ENCODE data around the gene BANF1.
A peak's percentile ranks its signal among the peaks of the same experiment; 100 is the strongest.
"Not testable (repeated sequence)": the region's sequence is repeated elsewhere in the genome, so short reads cannot be mapped to it uniquely, and the experiment has no call there.

Gene BANF1

DNA sequence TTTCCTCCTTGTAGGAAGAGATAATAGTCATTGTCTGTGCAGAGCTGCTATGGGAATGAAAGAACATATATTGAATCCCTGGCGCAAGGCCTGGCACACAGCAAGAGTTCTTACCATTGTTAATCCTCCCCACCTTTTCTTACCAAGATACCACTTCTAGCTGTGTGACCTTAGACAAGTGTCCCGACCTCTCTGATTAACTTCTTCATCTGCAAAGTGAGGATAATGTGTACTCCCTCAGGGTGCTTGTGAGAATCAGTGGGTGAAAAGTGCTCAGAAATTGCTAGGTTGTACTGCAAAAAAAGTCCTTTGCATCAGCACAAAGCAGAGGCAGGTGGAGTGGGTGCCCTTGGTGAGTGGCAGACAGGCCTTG lies 5.8 kb downstream of the BANF1 start:
- Histone ChIP-seq H3K27ac (peak overlapping the region in 5 of 21 experiments; percentile 1 to 52 (median 31)), H3K4me3 (no peak overlapping the region)

DNA sequence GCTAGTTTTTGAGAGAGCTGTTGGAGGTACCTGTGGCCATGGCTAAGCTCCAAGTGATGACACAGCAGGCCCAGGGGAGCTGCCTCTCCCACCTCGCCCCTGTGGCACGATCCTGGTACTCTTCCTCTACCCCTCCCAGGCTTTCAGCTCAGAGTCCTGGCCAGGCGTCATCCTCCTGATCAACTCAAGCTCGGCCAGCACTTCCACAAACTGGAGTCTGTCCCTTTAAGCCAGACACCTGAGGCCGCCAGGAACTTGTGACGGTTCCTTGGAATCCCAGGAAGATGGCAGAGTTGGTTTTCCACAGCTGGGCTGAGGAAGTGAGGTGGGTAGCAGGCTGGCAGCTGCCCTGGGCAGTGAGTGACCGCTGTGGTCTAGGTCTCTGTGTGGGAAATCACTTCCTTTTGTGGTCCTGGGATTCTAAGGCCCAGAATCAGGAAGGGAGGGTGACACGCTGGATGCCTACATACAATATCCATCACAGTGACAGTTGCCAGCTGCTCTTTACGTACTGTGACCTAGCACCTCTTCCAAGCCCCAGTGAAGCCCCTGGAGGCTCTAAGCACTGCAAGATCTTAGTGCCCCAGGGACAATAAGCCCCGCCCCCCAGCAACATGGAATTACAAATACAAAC lies 6.3 kb downstream of the BANF1 start:
- H3K27ac ChIP-seq = peak overlapping the region in 7 of 21 experiments; percentile 2 to 52 (median 31)

DNA sequence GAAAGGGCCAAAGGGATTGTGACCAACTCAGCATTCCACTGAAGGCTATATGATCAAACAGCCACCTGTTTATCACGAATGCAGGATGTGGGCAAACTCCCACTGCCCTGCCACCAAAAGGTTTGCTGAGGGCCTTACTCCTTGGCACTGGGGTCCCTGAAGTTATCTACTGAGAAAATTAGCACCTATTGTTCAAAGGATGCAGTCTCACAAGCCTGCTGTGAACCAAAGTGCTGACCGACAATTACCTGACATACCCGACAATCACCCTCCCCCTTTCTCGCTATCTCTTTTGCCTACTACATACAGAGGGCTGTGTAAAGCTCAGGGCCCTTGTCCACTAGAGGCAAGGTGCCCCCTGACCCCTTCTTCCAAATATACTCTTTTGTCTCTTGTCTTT lies 7.7 kb downstream of the BANF1 start:
- not testable (repeated sequence) for H3K4me3 ChIP-seq, H3K27ac ChIP-seq

More for the DNA sequence above, 6.3 kb downstream of the BANF1 start:
- no peak overlapping the region for H3K4me3 ChIP-seq

DNA sequence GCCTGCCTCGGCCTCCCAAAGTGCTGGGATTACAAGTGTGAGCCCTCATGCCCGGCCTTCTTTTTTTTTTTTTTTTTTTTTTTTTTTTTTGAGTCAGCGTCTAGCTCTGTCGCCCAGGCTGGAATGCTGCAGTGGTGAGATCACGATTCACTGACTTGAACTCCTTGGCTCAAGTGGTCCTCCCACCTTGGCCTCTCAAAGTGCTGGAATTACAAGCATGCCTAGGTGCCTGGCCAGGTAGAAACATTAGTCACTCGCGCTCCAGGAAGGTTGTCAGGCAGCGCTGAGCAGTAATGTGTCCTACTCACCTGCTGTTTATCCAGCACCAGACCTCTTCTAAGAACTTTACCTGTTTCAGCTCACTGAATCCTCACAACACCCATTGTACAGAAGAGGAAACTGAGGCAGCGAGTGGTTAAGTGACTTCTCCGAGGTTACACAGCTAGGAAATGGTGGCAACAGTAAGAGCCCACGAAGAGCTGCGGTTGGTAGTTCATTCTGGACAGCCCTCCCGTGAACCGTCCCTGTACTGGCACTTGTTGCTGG lies 9.0 kb downstream of the BANF1 start:
- Histone ChIP-seq H3K4me3 (peak overlapping the region; percentile 2 to 23 (median 11)), H3K27ac (peak overlapping the region in 9 of 21 experiments; percentile 4 to 71 (median 40))

DNA sequence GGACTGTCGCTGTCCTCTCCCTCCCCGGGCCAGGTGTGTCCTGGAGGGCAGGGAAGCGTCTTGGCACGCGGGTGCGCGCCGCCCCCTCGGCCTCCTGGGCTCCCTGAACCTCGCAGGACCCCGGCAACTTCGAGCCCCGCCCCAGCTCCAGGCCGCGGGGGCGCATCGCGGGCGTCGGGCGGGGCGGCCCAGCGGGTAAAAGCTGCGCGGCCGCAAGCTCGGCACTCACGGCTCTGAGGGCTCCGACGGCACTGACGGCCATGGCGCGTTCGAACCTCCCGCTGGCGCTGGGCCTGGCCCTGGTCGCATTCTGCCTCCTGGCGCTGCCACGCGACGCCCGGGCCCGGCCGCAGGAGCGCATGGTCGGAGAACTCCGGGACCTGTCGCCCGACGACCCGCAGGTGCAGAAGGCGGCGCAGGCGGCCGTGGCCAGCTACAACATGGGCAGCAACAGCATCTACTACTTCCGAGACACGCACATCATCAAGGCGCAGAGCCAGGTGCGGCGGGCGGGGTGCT lies 9.5 kb downstream of the BANF1 start, which contains the start of gene CST6:
CST6 (plus strand) TSS at position 224 of the 519 bp plus-strand sequence; CDS start at position 261, 37 bp downstream.
- Histone ChIP-seq H3K27ac (peak within 1 kb of the TSS in 12 of 21 experiments; percentile 4 to 71 (median 30)), H3K4me3 (peak within 1 kb of the TSS; percentile 2 to 23 (median 11))

DNA sequence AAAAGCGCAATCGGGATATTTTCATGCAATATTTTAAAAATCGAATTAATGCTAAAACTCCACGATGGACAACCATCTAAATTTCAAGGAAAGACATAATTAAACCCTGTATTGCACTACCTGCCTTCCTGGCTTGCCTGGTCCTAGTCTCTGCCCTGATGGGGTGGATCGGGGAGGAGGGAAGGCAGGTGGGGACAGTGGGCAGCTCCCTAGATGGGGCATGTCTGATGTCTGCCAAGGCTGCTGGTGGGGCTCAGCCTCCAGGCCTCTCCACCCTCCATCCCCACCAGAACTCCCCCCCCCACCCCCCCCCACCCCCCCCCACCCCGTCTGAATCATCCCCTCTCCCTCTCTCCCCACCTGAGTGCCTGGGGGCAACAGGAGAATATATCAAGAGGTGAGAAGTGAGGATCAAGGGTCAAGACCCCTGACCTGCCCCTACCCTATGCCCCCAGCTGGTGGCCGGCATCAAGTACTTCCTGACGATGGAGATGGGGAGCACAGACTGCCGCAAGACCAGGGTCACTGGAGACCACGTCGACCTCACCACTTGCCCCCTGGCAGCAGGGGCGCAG lies 10.2 kb downstream of the BANF1 start:
- peak overlapping the region in 11 of 21 experiments; percentile 4 to 71 (median 26) for H3K27ac ChIP-seq
- peak overlapping the region in 5 of 7 experiments; percentile 2 to 23 (median 8) for H3K4me3 ChIP-seq

DNA sequence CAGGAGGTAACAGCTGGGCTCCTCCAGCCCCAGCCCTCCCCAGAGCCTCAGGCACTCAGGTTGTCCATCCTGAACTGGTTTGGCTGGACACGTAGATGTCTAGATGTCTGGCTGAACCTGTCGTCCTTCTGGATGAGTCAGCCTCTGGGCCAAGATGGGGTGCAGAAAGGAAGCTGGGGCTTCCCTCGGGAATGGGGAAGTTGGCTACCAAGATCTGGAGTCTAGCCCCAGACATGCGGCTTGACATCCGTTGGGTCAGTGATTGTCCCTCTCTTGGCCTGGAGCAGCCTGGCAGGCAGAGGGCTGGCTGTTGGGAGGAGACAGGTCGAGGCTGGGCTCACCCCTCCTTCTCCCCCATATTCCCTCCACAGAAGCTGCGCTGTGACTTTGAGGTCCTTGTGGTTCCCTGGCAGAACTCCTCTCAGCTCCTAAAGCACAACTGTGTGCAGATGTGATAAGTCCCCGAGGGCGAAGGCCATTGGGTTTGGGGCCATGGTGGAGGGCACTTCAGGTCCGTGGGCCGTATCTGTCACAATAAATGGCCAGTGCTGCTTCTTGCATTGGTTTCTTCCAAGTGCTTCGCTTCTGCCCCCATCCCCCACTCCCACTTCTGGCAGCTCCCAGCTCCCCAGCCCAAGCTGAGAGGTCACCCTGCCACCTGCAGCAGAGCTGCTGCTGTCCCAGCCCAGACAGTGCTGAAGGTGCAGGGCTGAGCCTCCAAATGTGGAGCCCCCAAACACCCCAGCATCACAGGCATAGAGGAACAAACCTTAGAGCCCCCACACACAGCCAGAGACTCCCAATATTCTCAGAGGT lies 10.9 kb downstream of the BANF1 start:
- H3K27ac ChIP-seq = peak overlapping the region in 5 of 21 experiments; percentile 1 to 71 (median 13)
- peak overlapping the region in 1 of 7 experiments; percentile 22 for H3K4me3 ChIP-seq

DNA sequence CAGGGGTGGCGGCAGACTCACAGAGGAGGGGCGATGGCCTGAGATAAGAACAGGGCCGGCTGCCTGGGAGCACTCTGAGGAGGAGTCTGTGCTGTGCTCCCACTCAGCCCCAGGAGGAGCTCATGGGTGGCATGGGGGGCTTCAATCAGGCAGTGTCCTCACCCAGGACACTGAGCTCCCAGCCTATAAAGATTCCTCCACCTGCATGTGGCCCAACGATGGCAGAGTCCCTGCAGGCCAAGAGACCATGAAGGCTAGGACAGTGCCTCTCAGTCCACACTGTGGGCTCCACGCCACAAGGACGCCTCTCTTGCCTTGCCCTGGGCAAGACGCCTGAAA lies 11.4 kb downstream of the BANF1 start:
- H3K27ac ChIP-seq = peak overlapping the region in 3 of 21 experiments; percentile 23 to 71 (median 24)
- no peak overlapping the region for H3K4me3 ChIP-seq

DNA sequence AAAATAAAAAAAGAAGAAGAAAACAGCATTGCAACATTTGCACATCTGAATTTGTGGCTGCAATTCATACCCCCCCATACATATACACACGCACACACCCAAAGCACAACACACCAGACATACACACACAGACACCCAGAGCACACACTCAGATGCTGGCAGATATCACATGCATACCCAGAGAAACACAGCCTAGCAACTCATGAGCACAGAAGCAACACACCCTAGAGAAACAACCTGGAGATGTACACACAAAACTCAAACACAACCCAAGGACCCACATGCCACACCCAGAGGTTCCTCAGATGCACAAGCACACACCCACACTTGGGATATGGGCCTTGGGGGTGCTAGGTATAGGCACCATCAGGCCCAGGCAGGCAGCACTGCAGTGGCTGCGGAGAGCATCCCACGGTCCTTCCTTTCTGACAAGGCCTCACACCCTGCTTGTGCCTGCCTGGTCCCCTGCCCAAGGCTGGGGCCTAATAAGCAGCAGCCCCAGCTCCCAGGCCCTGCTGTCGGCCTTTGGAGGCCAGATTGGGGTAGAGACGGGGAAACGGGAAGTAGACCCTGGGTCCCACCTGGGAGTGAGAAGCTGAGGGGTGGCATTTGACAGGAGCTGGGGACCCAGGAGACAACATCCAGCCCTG lies 12.6 kb downstream of the BANF1 start:
- Histone ChIP-seq H3K4me3 (no peak overlapping the region), H3K27ac (no peak overlapping the region)

DNA sequence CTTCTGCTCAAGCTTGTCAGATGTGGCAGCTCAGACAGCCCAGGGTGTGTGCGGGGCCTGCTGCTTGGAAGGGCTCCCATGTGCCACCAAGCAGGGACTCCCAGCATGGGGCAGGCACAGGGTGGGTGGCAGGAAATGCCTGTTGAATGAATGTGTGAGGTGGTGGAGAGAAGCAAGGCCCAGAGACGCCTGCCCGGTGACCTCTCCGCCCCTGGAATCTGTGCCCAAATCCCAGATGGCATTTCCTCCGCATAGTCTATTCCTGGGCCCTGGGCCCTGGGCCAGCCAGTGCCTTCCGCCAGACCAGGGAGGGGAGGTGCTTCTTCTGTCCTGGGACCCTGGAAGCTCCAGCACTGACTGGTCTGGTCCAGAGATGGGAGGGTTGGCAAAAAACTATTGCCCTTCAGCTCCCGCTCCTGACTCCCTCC lies 13.2 kb downstream of the BANF1 start:
- Histone ChIP-seq H3K4me3 (no peak overlapping the region), H3K27ac (no peak overlapping the region)

DNA sequence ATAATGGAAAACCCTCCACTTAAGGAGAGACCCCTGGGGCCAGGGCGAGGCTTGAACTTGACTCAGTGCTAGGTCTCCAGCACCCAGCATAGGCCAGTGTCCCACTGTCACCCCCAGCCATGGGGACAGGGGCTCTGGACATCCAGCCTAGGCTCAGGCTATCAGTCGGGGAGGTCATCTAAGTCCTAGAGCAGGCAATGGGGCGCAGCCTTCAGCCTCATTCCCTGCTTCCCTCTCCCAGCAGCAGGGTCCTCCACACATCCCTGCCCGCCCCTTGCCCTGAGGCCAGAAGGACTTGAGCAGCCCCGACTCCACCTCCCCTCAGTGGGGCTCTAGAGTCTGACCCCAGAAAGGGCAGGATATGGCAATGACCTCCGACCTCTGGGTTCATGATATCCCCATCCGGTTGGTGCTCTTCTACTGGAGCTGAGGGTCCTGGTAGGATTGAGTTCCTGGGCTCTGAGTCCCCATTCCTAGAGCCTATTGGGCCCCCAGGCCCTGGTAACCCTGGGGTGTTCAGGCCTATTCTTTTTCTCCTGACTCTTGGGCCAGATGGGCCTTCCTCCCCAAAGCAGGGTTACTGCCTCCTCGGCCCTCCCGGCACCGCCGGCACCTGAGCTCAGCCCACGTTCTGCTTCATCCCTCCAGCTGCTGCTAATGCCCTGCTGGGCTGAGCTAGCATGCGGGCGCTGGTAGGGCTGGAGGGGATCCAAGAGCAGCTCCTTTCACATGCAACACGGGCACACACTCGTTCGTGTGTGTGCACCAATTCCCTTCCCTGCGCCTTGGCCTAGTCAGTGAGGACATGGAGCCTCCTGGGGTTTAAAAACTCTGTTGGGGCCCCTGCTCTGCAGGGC lies 13.9 kb downstream of the BANF1 start:
- peak overlapping the region in 1 of 21 experiments; percentile 7 for H3K27ac ChIP-seq
- H3K4me3 ChIP-seq = no peak overlapping the region

DNA sequence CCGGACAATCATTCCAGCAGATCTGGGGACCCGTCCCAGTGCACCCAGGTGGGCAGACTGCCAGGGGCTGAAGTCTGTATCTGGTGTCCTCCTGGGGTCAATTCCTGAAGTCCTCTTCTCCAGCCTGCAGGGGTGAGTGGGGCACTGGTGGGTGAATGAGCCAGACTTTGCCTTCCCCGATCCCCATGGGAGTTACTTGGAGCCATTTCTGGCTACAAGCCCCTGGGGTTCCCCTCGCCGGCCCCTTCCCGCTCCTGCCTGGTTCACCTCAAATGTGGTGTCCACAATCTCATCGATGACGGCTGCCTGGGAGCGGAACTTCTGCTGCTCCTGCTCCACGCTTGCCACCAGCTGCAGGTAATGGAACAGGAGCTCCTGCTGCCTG lies 14.5 kb downstream of the BANF1 start:
- Histone ChIP-seq H3K4me3 (no peak overlapping the region), H3K27ac (peak overlapping the region in 1 of 21 experiments; percentile 7)

DNA sequence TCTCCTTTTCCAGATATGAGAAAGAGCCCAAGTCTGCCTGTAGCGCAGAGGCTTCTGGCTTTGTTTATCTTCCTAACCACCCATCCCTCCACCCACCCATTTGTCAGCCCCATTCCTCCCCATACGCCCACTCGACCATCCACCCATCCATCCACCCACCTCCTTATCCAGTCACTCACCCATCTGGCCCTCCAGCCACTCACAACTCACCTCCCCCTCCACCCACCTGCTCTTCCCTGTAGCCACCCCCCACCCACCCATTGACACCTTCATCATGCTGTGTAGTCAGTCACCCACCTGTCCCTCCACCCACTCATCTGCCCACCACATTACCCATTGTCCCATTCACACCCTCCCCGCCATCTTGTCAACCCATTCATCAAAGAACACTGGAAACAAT lies 15.0 kb downstream of the BANF1 start:
- H3K27ac ChIP-seq = peak overlapping the region in 1 of 21 experiments; percentile 7
- H3K4me3 ChIP-seq = no peak overlapping the region

DNA sequence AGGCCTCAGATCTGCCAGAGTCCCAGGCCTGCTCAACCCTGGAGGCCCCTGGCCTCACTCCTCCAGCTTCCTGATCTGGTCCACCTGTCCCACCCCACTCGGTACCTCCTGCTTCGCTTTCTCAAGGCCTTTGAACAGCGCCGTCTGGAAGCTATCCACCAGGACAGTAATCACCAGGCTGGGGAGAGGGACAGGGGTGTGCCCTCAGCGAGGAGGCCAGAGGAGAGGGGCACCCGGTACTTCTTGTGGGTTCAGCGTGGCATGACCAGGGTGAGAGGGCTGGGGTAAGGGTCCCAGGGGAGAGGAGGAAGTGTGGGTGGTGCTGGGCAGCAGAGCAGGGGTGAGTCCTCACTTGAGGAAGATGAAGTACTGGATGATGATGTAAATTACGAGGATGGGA lies 17.9 kb downstream of the BANF1 start:
- peak overlapping the region in 2 of 21 experiments; percentile 33 to 55 for H3K27ac ChIP-seq
- no peak overlapping the region for H3K4me3 ChIP-seq

DNA sequence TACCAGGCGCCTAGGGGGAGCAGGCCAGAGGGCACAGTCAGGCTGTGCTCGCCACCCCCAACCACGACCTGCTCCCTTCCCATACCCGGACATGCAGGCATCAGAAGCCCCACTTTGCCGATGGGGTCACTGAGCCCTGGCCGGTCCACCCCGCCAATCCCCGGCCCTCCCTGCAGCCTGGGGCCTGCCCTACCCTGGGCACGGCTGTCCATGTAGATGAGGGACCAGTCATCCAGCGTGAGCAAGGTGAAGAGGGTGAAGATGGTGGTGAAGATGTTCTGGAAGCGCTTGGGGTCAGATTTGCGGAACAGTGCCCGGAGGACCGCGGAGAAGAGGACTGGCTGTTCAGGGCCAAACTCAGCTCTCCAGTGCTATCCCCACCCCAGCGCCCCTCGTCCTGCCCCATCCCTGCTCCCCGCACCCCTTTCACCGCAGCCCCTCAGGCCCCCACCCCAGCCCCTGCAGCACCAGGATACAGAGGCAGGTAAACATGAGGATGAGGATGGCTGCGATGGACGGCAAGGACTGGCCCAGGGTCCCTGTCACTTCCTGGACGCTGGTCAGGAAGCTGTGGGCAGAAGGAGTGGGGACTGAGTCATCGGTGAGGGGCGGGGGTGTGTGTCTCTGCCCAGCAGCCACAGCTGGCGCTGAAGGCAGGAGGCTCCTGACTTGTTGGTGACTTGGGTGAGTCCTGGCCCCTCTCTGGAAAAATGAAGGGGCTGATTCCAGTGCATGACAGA lies 18.5 kb downstream of the BANF1 start:
- Histone ChIP-seq H3K27ac (peak overlapping the region in 5 of 21 experiments; percentile 11 to 58 (median 33)), H3K4me3 (no peak overlapping the region)

DNA sequence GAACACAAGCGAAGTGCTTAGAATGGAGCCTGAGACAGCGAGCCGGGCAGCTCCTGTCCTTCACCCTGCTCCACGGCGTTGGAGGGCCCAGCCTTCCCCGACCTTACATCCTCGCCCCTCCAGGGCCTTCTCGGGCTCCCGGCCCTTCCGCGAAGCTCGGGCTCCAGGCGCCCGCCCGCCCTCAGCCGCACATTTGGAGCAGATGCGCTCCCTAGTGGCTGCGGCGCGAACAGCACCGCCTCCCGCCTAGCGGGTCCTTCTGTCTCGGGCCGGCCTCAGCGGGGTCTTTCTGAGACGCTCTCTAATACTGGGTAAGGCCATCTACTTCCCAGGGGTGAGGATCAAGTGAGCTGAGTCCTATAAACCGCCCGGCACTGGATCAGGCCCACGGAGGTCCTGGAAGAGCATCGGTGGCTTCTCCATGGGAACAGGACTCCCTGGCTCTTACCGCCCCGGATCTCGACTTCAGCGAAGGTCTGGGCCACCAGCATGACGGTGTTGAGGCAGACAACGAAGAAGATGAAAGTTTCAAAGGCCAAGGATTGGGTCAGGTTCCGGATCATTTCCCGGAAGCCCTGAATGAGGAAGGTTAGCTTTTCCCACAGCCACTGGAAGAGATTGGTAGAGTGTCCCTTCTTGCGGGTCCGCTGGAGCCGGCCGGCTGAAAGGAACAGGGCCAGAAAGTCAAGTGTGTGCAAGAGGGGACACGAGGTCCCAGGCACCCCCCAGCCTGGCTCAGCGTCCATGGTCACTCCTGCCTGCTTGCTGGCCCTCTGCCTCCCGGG lies 20.3 kb downstream of the BANF1 start:
- peak overlapping the region in 1 of 7 experiments; percentile 3 for H3K4me3 ChIP-seq
- peak overlapping the region in 1 of 21 experiments; percentile 8 for H3K27ac ChIP-seq

DNA sequence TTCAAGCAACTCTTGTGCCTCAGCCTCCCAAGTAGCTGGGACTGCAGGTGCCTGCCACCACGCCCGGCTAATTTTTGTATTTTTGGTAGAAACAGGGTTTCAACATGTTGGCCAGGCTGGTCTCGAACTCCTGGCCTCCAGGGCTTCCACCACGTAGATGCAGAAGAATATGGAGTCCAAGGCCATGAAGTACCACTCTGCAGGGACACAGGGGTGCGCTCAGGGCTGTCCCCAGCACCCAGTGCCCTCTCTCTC lies 20.8 kb downstream of the BANF1 start:
- not testable (repeated sequence) for H3K27ac ChIP-seq, H3K4me3 ChIP-seq
